Neuron (in vitro differentiated cells): ENCODE data around the gene GRID1.

Experiments
- H2AFZ ChIP-seq: one replicate; pipeline ENCODE4 v1.6.1; 2013; ENCODE audit warnings: low read depth, mild to moderate bottlenecking, inconsistent platforms, low read length, moderate library complexity
- H3K27me3 ChIP-seq: one replicate; pipeline ENCODE4 v1.6.1; 2013; ENCODE audit warnings: low read length; ENCODE audit not compliant: insufficient read depth
- H3K36me3 ChIP-seq: one replicate; pipeline ENCODE4 v1.6.1; 2013; ENCODE audit warnings: low read length; ENCODE audit not compliant: insufficient read depth
- H3K4me1 ChIP-seq: one replicate; pipeline ENCODE4 v1.6.1; 2013; ENCODE audit warnings: low read length; ENCODE audit not compliant: insufficient read depth
- H3K4me3 ChIP-seq: 2 replicates; pipeline ENCODE4 v1.5.1; 2013; ENCODE audit warnings: mild to moderate bottlenecking, low read length, moderate library complexity
- H3K9me3 ChIP-seq: one replicate; pipeline ENCODE4 v1.6.1; 2013; ENCODE audit warnings: low read length

GRID1 gene

DNA sequence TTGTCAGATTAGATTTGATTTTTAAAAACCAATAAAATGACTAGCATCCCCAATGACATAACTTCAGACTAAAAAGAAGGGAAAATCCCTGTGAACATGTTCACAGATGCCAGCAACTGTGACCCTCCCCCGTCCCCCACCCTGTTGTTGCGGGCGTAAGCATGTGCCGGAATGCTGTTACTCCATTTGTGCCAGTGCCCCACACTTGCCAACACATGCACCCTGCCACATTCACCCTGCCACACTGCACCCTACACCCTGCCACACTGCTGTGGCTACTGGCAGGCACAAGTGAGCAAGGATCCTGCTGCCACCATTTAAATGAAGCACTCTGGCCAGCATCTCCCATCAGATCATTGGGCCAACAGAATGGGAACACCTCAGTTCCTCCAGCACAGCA, 540.2 kb downstream of the GRID1 start:
- Histone ChIP-seq H2AFZ (no peak overlapping the region), H3K36me3 (no peaks in the 10 kb centered on the region), H3K9me3 (no peaks in the 10 kb centered on the region), H3K4me3 (no peak overlapping the region), H3K4me1 (no peaks in the 10 kb centered on the region), H3K27me3 (no peaks in the 10 kb centered on the region)

DNA sequence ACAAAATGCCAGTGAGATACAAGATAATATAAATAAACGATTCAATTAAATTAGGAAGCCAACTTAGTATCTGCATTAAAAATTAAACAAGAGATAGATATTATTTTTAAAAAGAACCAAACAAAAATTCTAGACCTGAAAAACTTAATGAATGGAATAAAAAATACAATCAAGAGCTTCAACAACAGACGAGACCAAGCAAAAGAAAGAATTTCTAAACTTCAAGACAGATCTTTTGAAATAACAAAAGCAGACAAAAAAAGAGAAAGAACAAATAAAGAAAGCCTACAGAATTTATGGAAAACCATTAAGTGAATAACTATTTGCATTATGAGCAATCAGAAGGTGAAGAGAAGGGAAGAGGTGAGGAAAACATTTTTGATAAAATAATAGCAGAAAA, 555.2 kb downstream of the GRID1 start:
- Histone ChIP-seq H3K9me3 (no peaks in the 10 kb centered on the region), H3K4me3 (no peak overlapping the region)

DNA sequence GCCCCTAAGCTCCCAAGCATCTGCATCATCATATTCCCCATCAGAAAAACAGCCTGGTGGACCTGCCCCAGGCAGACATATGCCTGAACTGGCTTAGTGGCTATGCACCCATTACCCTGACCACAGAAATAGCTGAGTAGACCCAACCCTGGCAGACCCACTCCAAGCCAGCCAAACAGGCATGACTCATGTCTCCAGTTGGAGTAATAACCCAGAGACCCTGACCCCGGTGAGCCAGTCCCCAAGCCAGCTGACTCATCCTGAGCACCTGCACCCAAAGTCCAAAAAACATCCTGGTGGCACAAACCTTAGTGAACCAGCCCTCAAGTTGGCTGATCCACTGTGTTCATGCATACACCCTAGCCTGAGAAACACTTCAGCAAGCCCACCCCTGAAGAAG, 555.9 kb downstream of the GRID1 start:
- Histone ChIP-seq H3K9me3 (no peaks in the 10 kb centered on the region), H3K4me3 (no peak overlapping the region), H3K27me3 (no peaks in the 10 kb centered on the region), H3K36me3 (no peaks in the 10 kb centered on the region), H2AFZ (no peak overlapping the region), H3K4me1 (no peaks in the 10 kb centered on the region)

More for the DNA sequence above, 555.2 kb downstream of the GRID1 start:
- Histone ChIP-seq H3K27me3 (no peaks in the 10 kb centered on the region), H2AFZ (no peak overlapping the region), H3K4me1 (no peaks in the 10 kb centered on the region), H3K36me3 (no peaks in the 10 kb centered on the region)

DNA sequence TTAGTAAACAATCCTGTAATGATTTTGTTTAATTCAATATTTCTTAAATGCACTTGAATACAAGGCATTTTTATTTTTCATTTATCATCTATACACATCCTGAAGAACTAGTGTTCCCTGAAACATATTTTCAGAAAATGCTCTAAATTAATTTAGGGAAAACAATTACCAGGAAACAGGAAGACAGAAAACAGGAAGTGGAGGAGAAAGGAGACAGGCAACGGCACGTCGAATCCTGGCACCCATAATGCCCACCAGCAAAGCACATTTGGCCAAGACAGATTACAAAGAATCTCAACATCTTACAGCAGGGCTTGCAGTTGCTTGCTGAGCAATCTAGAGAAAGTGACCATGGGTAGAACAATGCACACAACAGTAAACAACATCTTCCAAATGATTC, 571.1 kb downstream of the GRID1 start:
- Histone ChIP-seq H3K4me1 (no peaks in the 10 kb centered on the region), H3K27me3 (no peaks in the 10 kb centered on the region), H2AFZ (no peak overlapping the region), H3K9me3 (no peaks in the 10 kb centered on the region), H3K36me3 (no peaks in the 10 kb centered on the region), H3K4me3 (no peak overlapping the region)

DNA sequence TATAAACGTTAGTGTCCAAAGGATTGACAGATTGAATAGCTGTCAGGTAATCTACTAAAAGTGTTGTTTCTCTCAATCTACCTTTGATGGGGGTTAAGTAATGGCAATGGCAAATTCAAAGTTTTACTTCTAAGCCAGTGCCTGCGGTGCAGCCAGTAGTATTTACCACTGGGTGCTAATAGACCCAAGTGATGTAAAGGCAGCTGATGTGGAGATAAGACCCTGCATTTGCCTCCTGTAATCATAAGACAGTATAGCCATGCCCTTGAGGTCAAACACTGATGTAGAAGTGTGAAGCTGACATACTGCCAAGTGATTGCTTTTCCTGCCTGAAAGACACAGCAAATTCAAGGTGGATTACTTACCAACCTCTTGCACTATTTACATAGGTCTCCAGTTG, 572.0 kb downstream of the GRID1 start:
- Histone ChIP-seq H3K4me3 (no peak overlapping the region), H2AFZ (no peak overlapping the region), H3K4me1 (no peaks in the 10 kb centered on the region), H3K9me3 (no peaks in the 10 kb centered on the region), H3K27me3 (no peaks in the 10 kb centered on the region), H3K36me3 (no peaks in the 10 kb centered on the region)

DNA sequence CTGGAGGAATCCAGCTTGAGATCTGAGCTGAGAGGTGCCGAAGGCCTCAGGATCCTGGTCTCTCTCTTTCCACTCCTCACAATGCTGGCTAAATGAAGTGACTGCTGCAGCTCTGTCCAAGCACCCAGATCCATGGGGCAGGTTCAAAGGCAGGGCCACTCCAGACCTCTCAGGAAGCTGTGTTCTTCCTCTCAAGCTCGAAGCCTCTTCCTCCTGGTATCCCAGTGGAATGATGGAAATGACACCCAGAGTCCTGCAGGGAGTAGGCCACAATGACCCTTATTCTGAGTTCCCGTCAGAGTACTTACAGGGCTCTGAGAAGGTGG, 574.1 kb downstream of the GRID1 start:
- Histone ChIP-seq H3K4me3 (no peak overlapping the region), H3K4me1 (no peaks in the 10 kb centered on the region), H2AFZ (no peak overlapping the region), H3K9me3 (no peaks in the 10 kb centered on the region), H3K27me3 (no peaks in the 10 kb centered on the region), H3K36me3 (no peaks in the 10 kb centered on the region)

DNA sequence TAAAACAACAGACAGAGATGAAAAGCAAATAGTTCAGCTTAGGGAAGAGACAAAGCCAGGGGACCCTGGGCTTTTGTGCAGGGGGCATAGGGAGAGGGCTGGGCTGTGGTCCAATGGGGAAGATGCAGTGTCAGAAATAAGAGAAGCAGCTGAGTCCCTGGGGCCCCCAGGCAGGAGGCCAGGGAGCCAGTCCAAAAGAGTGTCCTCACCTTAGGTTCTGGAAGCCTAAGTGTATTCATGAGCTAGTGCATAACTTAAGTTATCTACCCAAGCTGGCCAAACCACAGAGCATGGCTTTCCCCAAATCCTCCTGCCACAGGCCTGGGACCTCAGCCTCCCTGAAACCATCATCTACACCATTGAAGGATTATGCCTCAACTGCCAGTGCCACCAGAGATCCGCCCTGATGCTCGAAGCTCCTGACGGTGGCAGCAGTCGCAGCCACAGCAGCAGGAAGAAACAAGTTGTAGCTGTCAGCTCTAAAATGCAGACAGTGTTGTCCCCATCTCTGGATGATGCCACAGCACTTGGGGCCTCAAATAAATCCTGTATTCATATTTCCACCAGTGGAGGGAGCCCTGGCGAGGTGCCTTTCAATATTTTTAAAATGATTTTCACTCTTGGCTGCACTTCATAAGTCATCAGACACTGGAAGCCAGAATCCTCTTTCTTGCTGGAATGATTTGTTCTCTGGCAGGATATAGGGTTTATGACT, 574.6 kb downstream of the GRID1 start:
- no peaks in the 10 kb centered on the region for H3K9me3 ChIP-seq
- H3K27me3 ChIP-seq: no peaks in the 10 kb centered on the region
- H3K4me3 ChIP-seq: no peak overlapping the region
- H3K36me3 ChIP-seq: no peaks in the 10 kb centered on the region
- no peak overlapping the region for H2AFZ ChIP-seq
- no peaks in the 10 kb centered on the region for H3K4me1 ChIP-seq

DNA sequence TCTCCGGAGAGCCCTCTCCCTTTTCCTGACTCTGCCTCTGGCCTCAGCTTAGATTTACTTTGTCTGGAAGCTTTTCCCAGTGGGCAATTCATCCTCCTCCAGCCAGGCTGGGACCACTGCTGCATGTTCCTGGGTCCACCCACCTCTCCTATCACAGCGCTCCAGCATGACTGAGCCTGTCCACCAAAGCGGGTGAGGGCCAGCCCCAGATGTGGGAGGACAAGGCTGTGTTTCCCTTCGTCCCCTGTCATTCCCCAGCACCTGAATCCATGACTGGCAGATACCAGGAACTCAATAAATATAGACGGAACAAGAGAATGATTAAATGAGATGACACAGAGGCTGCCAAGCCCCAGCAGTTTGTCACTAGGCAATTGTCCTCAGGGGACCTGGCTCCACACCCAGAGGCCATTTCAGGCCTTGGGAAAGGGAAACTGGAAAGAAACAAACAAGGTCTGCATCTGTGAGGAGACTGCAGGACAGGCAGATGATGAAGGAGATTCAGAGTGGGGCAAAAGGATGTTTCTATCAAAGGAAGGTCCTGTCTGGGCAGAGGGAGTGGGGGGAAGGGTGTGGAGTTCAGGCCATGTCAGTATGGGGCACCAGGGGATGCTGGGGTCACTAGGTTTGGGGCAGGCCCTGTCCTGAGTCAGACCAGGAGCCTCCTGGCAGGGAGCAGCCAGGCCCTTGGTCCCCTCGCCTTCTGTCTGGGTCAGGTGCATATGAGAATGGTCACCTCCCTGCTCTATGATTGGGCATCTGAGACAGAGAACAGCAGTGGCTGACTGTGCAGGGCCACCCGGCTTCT, 576.4 kb downstream of the GRID1 start:
- no peaks in the 10 kb centered on the region for H3K9me3 ChIP-seq
- no peak overlapping the region for H2AFZ ChIP-seq
- no peaks in the 10 kb centered on the region for H3K27me3 ChIP-seq
- no peaks in the 10 kb centered on the region for H3K36me3 ChIP-seq
- no peak overlapping the region for H3K4me3 ChIP-seq
- no peaks in the 10 kb centered on the region for H3K4me1 ChIP-seq

DNA sequence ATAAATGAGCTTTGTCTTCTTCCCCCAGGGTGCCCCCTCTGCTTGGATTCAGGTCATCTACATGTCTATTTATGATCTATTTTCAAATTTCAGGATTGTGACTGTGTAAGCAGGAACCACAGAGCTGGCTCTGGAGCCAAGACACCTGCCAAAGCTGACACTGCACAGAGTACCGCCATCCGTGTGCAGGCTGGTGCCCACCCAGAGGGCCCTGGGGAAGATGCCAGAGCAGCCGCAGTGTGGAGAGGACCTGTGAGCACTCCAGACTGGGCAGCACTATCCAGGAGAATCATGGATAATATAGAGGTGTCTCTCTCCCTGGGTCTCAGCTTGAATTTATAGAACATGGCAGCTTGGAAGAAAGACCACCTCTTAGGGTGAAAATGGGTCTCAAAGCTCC, 577.5 kb downstream of the GRID1 start:
- H3K9me3 ChIP-seq: no peaks in the 10 kb centered on the region
- H3K4me3 ChIP-seq: no peak overlapping the region
- H3K4me1 ChIP-seq: no peaks in the 10 kb centered on the region
- H2AFZ ChIP-seq: no peak overlapping the region
- H3K27me3 ChIP-seq: no peaks in the 10 kb centered on the region
- H3K36me3 ChIP-seq: no peaks in the 10 kb centered on the region

DNA sequence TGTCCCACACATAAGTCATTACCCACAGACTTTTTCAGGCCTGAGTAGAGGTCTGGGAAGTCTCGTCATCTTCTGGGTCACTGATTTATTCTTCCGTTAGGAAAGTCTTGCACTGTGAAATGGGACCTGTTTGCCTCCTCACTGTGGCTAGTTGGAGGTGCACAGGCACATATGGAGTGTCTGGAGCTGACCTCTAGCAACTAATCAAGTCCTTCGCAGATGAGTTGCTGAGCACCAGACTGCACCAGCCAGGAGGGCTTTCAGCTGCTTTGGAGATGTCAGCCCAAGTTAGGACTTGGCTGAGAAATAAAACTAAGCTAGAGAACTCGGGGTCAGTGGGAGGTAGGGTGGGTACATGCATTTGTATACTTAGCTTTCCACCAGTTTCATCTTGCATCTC, 578.0 kb downstream of the GRID1 start:
- Histone ChIP-seq H3K9me3 (no peaks in the 10 kb centered on the region), H3K36me3 (no peaks in the 10 kb centered on the region), H2AFZ (no peak overlapping the region), H3K27me3 (no peaks in the 10 kb centered on the region), H3K4me3 (no peak overlapping the region), H3K4me1 (no peaks in the 10 kb centered on the region)

DNA sequence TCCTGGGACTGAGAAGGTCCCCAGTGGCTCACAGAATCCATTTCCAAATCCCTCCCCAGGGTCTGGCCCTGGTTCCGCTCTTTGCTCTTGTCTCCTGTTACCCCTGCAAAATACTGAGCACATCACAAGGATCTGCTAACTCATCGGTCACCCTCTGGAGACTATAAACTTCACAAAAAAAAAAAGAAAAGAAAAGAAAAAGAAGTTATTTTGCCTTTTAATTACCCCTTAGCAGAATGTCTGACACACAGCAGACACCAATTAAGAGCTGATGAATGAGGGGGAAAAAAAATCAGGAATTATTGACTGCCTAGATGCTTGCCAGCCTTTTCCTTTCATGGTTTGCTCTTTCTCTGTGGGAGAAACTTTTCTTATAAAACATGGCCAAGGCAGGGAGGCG, 578.7 kb downstream of the GRID1 start:
- H3K9me3 ChIP-seq: no peaks in the 10 kb centered on the region
- no peaks in the 10 kb centered on the region for H3K4me1 ChIP-seq
- no peaks in the 10 kb centered on the region for H3K36me3 ChIP-seq
- H3K27me3 ChIP-seq: no peaks in the 10 kb centered on the region
- H3K4me3 ChIP-seq: no peak overlapping the region
- no peak overlapping the region for H2AFZ ChIP-seq

DNA sequence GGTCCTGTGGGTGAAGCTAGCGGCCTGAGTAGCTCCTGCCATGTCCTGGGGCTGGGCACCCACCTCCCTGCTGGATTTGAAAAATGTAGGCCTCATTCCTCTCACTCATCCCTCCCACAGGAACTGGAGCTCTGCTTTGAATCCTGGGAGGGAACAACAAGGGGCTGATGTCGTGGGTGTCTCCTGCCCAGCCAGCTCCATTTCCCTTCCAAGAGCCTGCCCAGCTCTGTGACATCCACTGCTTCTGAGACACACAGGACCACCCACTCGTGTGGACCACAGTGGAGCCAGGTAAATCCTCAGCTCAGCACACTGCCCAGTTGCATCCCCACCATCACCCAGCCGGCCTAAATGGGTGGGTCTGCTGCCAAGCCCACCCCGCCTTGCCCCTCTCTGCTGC, 579.2 kb downstream of the GRID1 start:
- no peaks in the 10 kb centered on the region for H3K27me3 ChIP-seq
- H2AFZ ChIP-seq: no peak overlapping the region
- H3K4me3 ChIP-seq: no peak overlapping the region
- no peaks in the 10 kb centered on the region for H3K4me1 ChIP-seq
- no peaks in the 10 kb centered on the region for H3K9me3 ChIP-seq
- H3K36me3 ChIP-seq: no peaks in the 10 kb centered on the region

DNA sequence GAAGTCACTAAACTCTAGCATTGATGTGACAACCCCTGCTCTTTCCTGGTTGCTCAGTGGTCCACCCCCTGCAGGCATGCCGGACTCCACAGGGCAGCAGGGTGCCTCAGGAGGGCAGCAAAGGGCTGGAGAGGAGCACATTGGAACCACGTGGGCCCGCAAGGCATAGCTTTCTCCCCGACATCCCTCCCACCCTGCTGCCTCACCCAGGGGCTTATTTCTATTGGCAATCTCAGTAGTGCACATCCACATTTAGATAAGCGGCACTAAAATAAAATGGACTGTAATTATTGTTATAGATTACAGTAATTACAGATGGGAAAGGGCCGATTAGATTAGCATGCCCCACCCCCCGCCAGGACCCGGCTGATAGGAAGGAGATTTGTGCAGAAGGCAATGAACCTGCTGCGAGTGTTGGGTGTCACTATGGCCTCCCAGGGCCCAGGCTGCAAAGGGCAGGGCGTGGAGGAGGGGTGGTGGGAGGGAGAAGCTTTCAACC, 580.1 kb downstream of the GRID1 start:
- Histone ChIP-seq H3K36me3 (no peaks in the 10 kb centered on the region), H2AFZ (no peak overlapping the region), H3K4me1 (no peaks in the 10 kb centered on the region), H3K4me3 (no peak overlapping the region), H3K27me3 (no peaks in the 10 kb centered on the region), H3K9me3 (no peaks in the 10 kb centered on the region)
